ENCODE results near the gene DDX1. TPM values are rescaled to one million over a fixed set of nuclear protein-coding genes. Genes with fewer than 3 reads are reported as not detected.

DDX1 gene
- polyA plus RNA-seq, 1 donor (not counting 4 experiments of a cell fraction or from before 2014, with no cell fraction given): 140 TPM

DNA sequence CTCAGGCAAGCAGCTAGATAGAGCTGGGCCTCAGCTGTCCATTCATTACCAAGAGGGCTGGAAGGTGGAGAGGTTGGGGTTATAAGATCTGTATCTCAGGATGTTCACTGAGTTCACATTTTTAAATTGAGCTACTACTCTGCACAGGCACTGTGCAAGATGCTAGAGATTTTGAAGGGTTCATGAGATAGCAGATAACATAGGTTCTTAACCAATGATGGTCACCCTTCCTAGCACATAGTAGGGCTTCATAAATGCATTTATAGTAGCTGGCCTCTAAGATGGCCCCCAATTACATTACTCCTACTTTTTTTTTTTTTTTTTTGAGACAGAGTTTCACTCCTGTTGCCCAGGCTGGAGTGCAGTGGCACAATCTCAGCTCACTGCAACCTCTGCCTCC, 79.7 kb downstream of the DDX1 start:
- no peaks in the 10 kb centered on the region for H3K79me2 ChIP-seq (ENCODE audit: control insufficient read depth, insufficient read depth, low read length)
- dilution Hi-C loops (cut with MboI; ENCODE audit: extremely low pct_ligation_motif_present, low sequenced_read_pairs): no loop called here
- no peak overlapping the region for H3K4me2 ChIP-seq (ENCODE audit: control insufficient read depth, extremely low read depth, insufficient read depth, low read depth, low read length)
- FAIRE-seq (no peak), DNase-seq (ENCODE audit: low read depth, low spot score) (no peak)
- no peaks in the 10 kb centered on the region for H3K9me3 ChIP-seq (ENCODE audit: control insufficient read depth, low read depth, low read length)
- no peaks in the 10 kb centered on the region for H3K36me3 ChIP-seq (ENCODE audit: control insufficient read depth in 2 of 2, extremely low read depth in 1 of 2, insufficient read depth in 2 of 2, low read length in 2 of 2)
- no peak overlapping the region for H3K4me3 ChIP-seq (ENCODE audit: control insufficient read depth in 2 of 3, extremely low read depth in 1 of 3, insufficient read depth in 2 of 3, low read depth in 1 of 3, low read length in 3 of 3)
- no peaks in the 10 kb centered on the region for H4K20me1 ChIP-seq (ENCODE audit: control insufficient read depth, extremely low read depth, insufficient read depth, low read length)
- no peaks in the 10 kb centered on the region for H3K9me1 ChIP-seq (ENCODE audit: control insufficient read depth, extremely low read depth, insufficient read depth, low read length)
- H3K4me1 ChIP-seq (ENCODE audit: control insufficient read depth, extremely low read depth, insufficient read depth, low read length): peaks cover 50% of the 10 kb centered on the region
- no peak overlapping the region for H2AFZ ChIP-seq (ENCODE audit: control insufficient read depth, low read length)
- H3K27ac ChIP-seq (ENCODE audit: control insufficient read depth, insufficient read depth, low read length): no peak overlapping the region
- TF ChIP-seq, protein P1, sequence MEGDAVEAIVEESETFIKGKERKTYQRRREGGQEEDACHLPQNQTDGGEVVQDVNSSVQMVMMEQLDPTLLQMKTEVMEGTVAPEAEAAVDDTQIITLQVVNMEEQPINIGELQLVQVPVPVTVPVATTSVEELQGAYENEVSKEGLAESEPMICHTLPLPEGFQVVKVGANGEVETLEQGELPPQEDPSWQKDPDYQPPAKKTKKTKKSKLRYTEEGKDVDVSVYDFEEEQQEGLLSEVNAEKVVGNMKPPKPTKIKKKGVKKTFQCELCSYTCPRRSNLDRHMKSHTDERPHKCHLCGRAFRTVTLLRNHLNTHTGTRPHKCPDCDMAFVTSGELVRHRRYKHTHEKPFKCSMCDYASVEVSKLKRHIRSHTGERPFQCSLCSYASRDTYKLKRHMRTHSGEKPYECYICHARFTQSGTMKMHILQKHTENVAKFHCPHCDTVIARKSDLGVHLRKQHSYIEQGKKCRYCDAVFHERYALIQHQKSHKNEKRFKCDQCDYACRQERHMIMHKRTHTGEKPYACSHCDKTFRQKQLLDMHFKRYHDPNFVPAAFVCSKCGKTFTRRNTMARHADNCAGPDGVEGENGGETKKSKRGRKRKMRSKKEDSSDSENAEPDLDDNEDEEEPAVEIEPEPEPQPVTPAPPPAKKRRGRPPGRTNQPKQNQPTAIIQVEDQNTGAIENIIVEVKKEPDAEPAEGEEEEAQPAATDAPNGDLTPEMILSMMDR (optimal IDR thresholded peaks at IDR 0.05 in 1 of 3, IDR thresholded peaks at IDR 0.05 in 1 of 3, conservative IDR thresholded peaks at IDR 0.05 in 1 of 3; ENCODE audit: extremely low read depth in 1 of 3, insufficient read depth in 2 of 3, low read length in 3 of 3): no peak
- no peak for TF ChIP-seq EZH2 (IDR thresholded peaks at IDR 0.05; ENCODE audit: low read length)
- no peak overlapping the region for H3K9ac ChIP-seq (ENCODE audit: control insufficient read depth, extremely low read depth, insufficient read depth, low read length)
- no peaks in the 10 kb centered on the region for H3K27me3 ChIP-seq (ENCODE audit: control insufficient read depth, extremely low read depth, insufficient read depth, low read length)

- TF ChIP-seq EZH2 (IDR thresholded peaks at IDR 0.05; ENCODE audit: low read length): no peak
- TF ChIP-seq, protein P1 (optimal IDR thresholded peaks at IDR 0.05 in 1 of 3, IDR thresholded peaks at IDR 0.05 in 1 of 3, conservative IDR thresholded peaks at IDR 0.05 in 1 of 3; ENCODE audit: extremely low read depth in 1 of 3, insufficient read depth in 2 of 3, low read length in 3 of 3): no peak
- no peaks in the 10 kb centered on the region for H4K20me1 ChIP-seq (ENCODE audit: control insufficient read depth, extremely low read depth, insufficient read depth, low read length)
- H3K36me3 ChIP-seq (ENCODE audit: control insufficient read depth in 2 of 2, extremely low read depth in 1 of 2, insufficient read depth in 2 of 2, low read length in 2 of 2): no peaks in the 10 kb centered on the region
- H3K27me3 ChIP-seq (ENCODE audit: control insufficient read depth, extremely low read depth, insufficient read depth, low read length): no peaks in the 10 kb centered on the region
- H3K4me2 ChIP-seq (ENCODE audit: control insufficient read depth, extremely low read depth, insufficient read depth, low read depth, low read length): no peak overlapping the region
- no peak overlapping the region for H3K9ac ChIP-seq (ENCODE audit: control insufficient read depth, extremely low read depth, insufficient read depth, low read length)
- no peak overlapping the region for H3K27ac ChIP-seq (ENCODE audit: control insufficient read depth, insufficient read depth, low read length)
- H3K9me1 ChIP-seq (ENCODE audit: control insufficient read depth, extremely low read depth, insufficient read depth, low read length): no peaks in the 10 kb centered on the region
- dilution Hi-C loops (cut with MboI; ENCODE audit: extremely low pct_ligation_motif_present, low sequenced_read_pairs): no loop called here
- H3K4me3 ChIP-seq (ENCODE audit: control insufficient read depth in 2 of 3, extremely low read depth in 1 of 3, insufficient read depth in 2 of 3, low read depth in 1 of 3, low read length in 3 of 3): no peak overlapping the region
- no peak overlapping the region for H2AFZ ChIP-seq (ENCODE audit: control insufficient read depth, low read length)
- DNase-seq (ENCODE audit: low read depth, low spot score) (no peak), FAIRE-seq (no peak)
- no peaks in the 10 kb centered on the region for H3K79me2 ChIP-seq (ENCODE audit: control insufficient read depth, insufficient read depth, low read length)
- no peaks in the 10 kb centered on the region for H3K9me3 ChIP-seq (ENCODE audit: control insufficient read depth, low read depth, low read length)
- peaks cover 43% of the 10 kb centered on the region for H3K4me1 ChIP-seq (ENCODE audit: control insufficient read depth, extremely low read depth, insufficient read depth, low read length)
Measured at GRCh38 chr2:15671842-15672815, 80.5 kb downstream of the DDX1 start.

Data from keratinocyte (primary cell).